IPS-18a (cell line): ENCODE results near the gene TBC1D8.
A peak's percentile ranks its signal among the peaks of the same experiment; 100 is the strongest.

Experiments used
- H3K27ac ChIP-seq: one replicate; pipeline ENCODE4 v1.5.1; 2013; ENCODE audit warnings: low read length
- H3K27me3 ChIP-seq: one replicate; pipeline ENCODE4 v1.6.1; 2013; ENCODE audit warnings: mild to moderate bottlenecking, low read length; ENCODE audit not compliant: control insufficient read depth, insufficient read depth
- H3K36me3 ChIP-seq: one replicate; pipeline ENCODE4 v1.6.1; 2013; ENCODE audit warnings: low read depth, low read length; ENCODE audit not compliant: control insufficient read depth
- H3K4me1 ChIP-seq: one replicate; pipeline ENCODE4 v1.6.1; 2013; ENCODE audit warnings: low read depth, low read length; ENCODE audit not compliant: control insufficient read depth
- H3K4me3 ChIP-seq: one replicate; pipeline ENCODE4 v1.5.1; 2013; ENCODE audit warnings: low read length
- H3K9ac ChIP-seq: one replicate; pipeline ENCODE4 v1.6.1; 2013; ENCODE audit warnings: mild to moderate bottlenecking, low read length, moderate library complexity
- H3K9me3 ChIP-seq: one replicate; pipeline ENCODE4 v1.6.1; 2013; ENCODE audit warnings: low read depth, low read length; ENCODE audit not compliant: control insufficient read depth

Gene TBC1D8

DNA sequence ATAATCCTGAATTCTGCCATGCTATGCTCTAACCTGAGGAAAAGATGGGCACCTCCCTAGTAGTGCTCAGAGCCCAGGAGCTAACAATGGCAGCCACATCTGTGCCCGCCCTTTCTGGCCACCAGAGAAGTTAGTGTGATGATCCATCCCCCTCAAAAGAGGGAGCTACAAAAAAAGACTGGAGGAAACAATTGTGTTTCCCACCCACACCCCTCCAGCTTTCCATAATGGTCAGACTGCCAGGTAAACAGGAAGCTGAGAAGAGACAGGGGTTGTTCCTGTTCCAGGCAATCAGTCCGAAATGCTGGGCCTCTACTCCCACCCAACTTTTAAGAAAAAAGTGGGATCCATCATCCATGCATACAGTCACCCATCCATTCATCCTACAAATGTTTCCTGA is 3.2 kb downstream of the TBC1D8 start:
- H3K9me3 ChIP-seq = no peaks in the 10 kb centered on the region
- H3K9ac ChIP-seq = no peak overlapping the region
- H3K4me3 ChIP-seq = no peak overlapping the region
- peaks cover 44% of the 10 kb centered on the region for H3K4me1 ChIP-seq
- peaks cover 21% of the 10 kb centered on the region for H3K27me3 ChIP-seq
- H3K36me3 ChIP-seq = no peaks in the 10 kb centered on the region
- H3K27ac ChIP-seq = no peak overlapping the region

DNA sequence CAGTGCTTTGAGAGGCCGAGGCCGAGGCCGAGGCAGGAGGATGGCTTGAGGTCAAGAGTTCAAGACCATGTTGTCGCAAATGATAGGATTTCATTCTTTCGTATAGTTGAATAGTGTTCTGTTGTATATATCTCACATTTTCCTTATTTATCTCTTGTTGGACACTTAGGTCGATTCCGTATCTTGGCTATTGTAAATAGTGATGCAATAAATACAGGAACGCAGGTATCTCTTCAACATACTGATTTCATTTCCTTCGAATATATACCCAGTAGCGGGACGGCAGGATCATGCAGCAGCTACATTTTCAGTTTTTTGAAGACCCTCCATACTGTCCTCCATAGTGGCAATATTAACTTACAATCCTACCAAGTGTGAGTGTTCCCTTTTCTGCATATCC is 4.1 kb downstream of the TBC1D8 start:
- peaks cover 20% of the 10 kb centered on the region for H3K27me3 ChIP-seq
- H3K4me1 ChIP-seq = peaks cover 38% of the 10 kb centered on the region

DNA sequence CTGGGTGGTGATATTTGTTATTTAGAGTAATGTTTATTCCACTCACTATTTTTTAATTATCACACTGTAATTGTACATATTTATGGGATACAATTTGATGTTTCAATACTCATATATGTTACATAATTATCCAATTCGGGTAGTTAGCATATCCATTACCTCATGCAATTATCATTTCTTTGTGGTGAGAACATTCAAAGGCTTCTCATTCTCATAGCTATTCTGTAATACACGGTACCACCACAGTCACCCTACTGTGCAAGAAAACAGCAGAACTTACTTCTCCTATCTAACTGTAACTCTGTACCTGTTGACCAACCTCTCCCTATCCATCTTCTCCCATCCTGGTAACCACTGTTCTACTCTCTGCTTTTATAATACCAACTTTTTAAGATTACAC is 4.6 kb downstream of the TBC1D8 start:
- H3K27me3 ChIP-seq = peaks cover 20% of the 10 kb centered on the region
- H3K36me3 ChIP-seq = no peaks in the 10 kb centered on the region

More for the DNA sequence above, 4.1 kb downstream of the TBC1D8 start:
- Histone ChIP-seq H3K27ac (no peak overlapping the region), H3K9ac (no peak overlapping the region), H3K9me3 (no peaks in the 10 kb centered on the region), H3K4me3 (no peak overlapping the region), H3K36me3 (no peaks in the 10 kb centered on the region)

GRCh38 chr2:101145406-101145805 is 5.8 kb downstream of the TBC1D8 start:
- Histone ChIP-seq H3K27me3 (peaks cover 17% of the 10 kb centered on the region), H3K9me3 (no peaks in the 10 kb centered on the region), H3K4me1 (peaks cover 37% of the 10 kb centered on the region), H3K9ac (no peak overlapping the region), H3K27ac (no peak overlapping the region), H3K36me3 (no peaks in the 10 kb centered on the region), H3K4me3 (no peak overlapping the region)

More for the DNA sequence above, 4.6 kb downstream of the TBC1D8 start:
- Histone ChIP-seq H3K9me3 (no peaks in the 10 kb centered on the region), H3K27ac (no peak overlapping the region), H3K4me3 (no peak overlapping the region), H3K4me1 (peaks cover 38% of the 10 kb centered on the region), H3K9ac (no peak overlapping the region)

GRCh38 chr2:101142163-101142562 is 9.0 kb downstream of the TBC1D8 start:
- Histone ChIP-seq H3K4me1 (peaks cover 23% of the 10 kb centered on the region), H3K27me3 (no peaks in the 10 kb centered on the region), H3K9me3 (no peaks in the 10 kb centered on the region), H3K9ac (no peak overlapping the region), H3K27ac (no peak overlapping the region), H3K36me3 (no peaks in the 10 kb centered on the region), H3K4me3 (no peak overlapping the region)

- Histone ChIP-seq H3K27ac (no peak overlapping the region), H3K27me3 (no peaks in the 10 kb centered on the region), H3K9me3 (no peaks in the 10 kb centered on the region), H3K4me3 (no peak overlapping the region), H3K4me1 (peaks cover 22% of the 10 kb centered on the region), H3K9ac (no peak overlapping the region), H3K36me3 (no peaks in the 10 kb centered on the region)
These were observed 10.1 kb downstream of the TBC1D8 start for GRCh38 chr2:101140978-101141655.

DNA sequence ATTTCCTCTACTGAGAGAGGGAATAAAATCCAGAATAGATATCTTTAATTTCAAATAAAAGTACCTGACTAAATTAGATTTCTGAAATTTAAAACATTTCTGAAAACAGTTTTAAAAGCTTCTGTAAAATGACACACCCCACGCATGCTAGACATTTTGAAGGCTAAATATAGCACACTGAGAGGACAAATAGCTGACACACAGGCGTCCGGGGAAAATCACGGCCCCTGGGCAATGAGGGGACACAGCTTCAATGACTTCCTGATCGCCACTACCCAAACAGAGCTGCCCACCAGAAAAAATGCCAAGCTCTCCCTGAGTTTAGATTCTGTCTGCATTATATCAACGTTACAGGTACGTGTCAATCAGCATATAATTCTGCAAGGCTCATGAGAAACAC is 10.9 kb downstream of the TBC1D8 start:
- Histone ChIP-seq H3K9me3 (no peaks in the 10 kb centered on the region), H3K4me3 (no peak overlapping the region), H3K4me1 (peaks cover 22% of the 10 kb centered on the region), H3K36me3 (no peaks in the 10 kb centered on the region), H3K27me3 (no peaks in the 10 kb centered on the region), H3K9ac (no peak overlapping the region), H3K27ac (no peak overlapping the region)

- Histone ChIP-seq H3K27me3 (no peaks in the 10 kb centered on the region), H3K4me1 (peaks cover 20% of the 10 kb centered on the region), H3K36me3 (no peaks in the 10 kb centered on the region), H3K9me3 (no peaks in the 10 kb centered on the region), H3K9ac (no peak overlapping the region), H3K4me3 (no peak overlapping the region), H3K27ac (no peak overlapping the region)
These were observed 11.7 kb downstream of the TBC1D8 start for GRCh38 chr2:101139495-101139894.

GRCh38 chr2:101135412-101136296 is 15.5 kb downstream of the TBC1D8 start:
- H3K9ac ChIP-seq = no peak overlapping the region
- H3K27ac ChIP-seq = peak overlapping the region; percentile 3
- no peak overlapping the region for H3K4me3 ChIP-seq
- H3K27me3 ChIP-seq = no peaks in the 10 kb centered on the region
- H3K36me3 ChIP-seq = no peaks in the 10 kb centered on the region
- H3K9me3 ChIP-seq = no peaks in the 10 kb centered on the region
- peaks cover 15% of the 10 kb centered on the region for H3K4me1 ChIP-seq

- Histone ChIP-seq H3K4me1 (peaks cover 15% of the 10 kb centered on the region), H3K27me3 (no peaks in the 10 kb centered on the region), H3K27ac (no peak overlapping the region)
These were observed 17.6 kb downstream of the TBC1D8 start for GRCh38 chr2:101133492-101134100.

DNA sequence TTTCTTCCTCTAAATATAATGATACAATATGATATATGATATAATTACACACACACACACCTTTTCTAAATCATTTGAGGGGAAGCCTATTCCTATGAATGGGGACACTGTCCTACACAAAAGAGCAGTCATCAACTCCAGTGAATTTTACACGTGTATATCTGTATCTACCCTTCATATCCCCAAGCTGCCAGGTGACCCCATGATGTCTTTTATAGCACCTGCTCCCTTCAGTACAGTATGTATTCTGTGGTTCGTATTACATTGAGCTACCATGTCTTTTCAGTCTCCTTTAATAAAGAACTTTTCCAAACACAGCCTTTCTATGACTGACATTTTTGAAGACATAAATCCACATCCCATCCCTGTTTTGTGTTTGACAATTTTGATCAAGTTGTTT is 19.0 kb downstream of the TBC1D8 start:
- Histone ChIP-seq H3K36me3 (no peaks in the 10 kb centered on the region), H3K4me3 (no peak overlapping the region), H3K27me3 (no peaks in the 10 kb centered on the region), H3K4me1 (peaks cover 15% of the 10 kb centered on the region), H3K9ac (no peak overlapping the region), H3K9me3 (no peaks in the 10 kb centered on the region), H3K27ac (no peak overlapping the region)

More at GRCh38 chr2:101133492-101134100, 17.6 kb downstream of the TBC1D8 start:
- Histone ChIP-seq H3K9me3 (no peaks in the 10 kb centered on the region), H3K4me3 (no peak overlapping the region), H3K9ac (no peak overlapping the region), H3K36me3 (no peaks in the 10 kb centered on the region)
